WTC11 (cell line): ENCODE measurements around the gene MRPL34. TPM values are rescaled to one million over a fixed set of nuclear protein-coding genes. Genes with fewer than 3 reads are reported as not detected.

Experiments used
- ATAC-seq: fragments of 200-7000 bp; cut with Tn5 transposase; 2 replicates; pipeline ENCODE4 v1.10.0; 2021; ENCODE audit warnings: mild to moderate bottlenecking, moderate library complexity
- CTCF ChIA-PET: fragments of 300-600 bp; sonication (Branson Sonifier 250); formaldehyde crosslinking; loops from one replicate; lab custom pipeline; 2021; ENCODE audit warnings: antibody characterized with exemption; lab: Charles Lee
- POLR2A ChIA-PET: fragments of 350-600 bp; sonication (Branson Sonifier 250); formaldehyde crosslinking; loops from one replicate; lab custom pipeline; 2021; ENCODE audit warnings: antibody characterized with exemption; lab: Charles Lee
- DNase-seq: peaks from one replicate; pipeline ENCODE4 v3.0.0; 2021; ENCODE audit warnings: low spot score
- H3K27ac Mint-ChIP-seq: 2 replicates; pipeline ENCODE4 v1.8.0; 2021; ENCODE audit warnings: mixed read lengths
- H3K27me3 Mint-ChIP-seq: 2 replicates; pipeline ENCODE4 v1.8.0; 2021; ENCODE audit warnings: low read depth, mild to moderate bottlenecking, moderate library complexity, mixed read lengths
- H3K36me3 Mint-ChIP-seq: 2 replicates; pipeline ENCODE4 v1.8.0; 2021; ENCODE audit warnings: mixed read lengths
- H3K4me1 Mint-ChIP-seq: 2 replicates; pipeline ENCODE4 v1.8.0; 2022; ENCODE audit warnings: mixed read lengths
- H3K4me3 Mint-ChIP-seq: 2 replicates; pipeline ENCODE4 v1.8.0; 2021; ENCODE audit warnings: mild to moderate bottlenecking, moderate library complexity, mixed read lengths
- H3K9me3 Mint-ChIP-seq: 2 replicates; pipeline ENCODE4 v1.8.0; 2021; ENCODE audit warnings: mixed read lengths
- ARID4B ChIP-seq: sonication (generic); formaldehyde crosslinking; IDR thresholded peaks from 2 replicates; pipeline ENCODE4 v1.8.0; 2023; ENCODE audit warnings: missing genetic modification reagents, mild to moderate bottlenecking, borderline replicate concordance
- ATF1 ChIP-seq: sonication (generic); formaldehyde crosslinking; IDR thresholded peaks from 2 replicates; pipeline ENCODE4 v1.8.1; 2023; ENCODE audit warnings: mild to moderate bottlenecking, moderate library complexity, missing genetic modification reagents
- CDX4 ChIP-seq: fragments of 250-450 bp; sonication (Bioruptor Pico); IDR thresholded peaks from 2 replicates; pipeline ENCODE4 v1.9.0; 2021; ENCODE audit warnings: moderate library complexity, mild to moderate bottlenecking, inconsistent platforms, borderline replicate concordance
- EMX1 ChIP-seq: fragments of 250-450 bp; sonication (Bioruptor Pico); IDR thresholded peaks from 2 replicates; pipeline ENCODE4 v1.8.0; 2021; ENCODE audit warnings: mild to moderate bottlenecking
- FOXJ3 ChIP-seq: sonication (generic); formaldehyde crosslinking; IDR thresholded peaks from 2 replicates; pipeline ENCODE4 v1.9.0; 2021; ENCODE audit warnings: missing genetic modification reagents, mild to moderate bottlenecking, borderline replicate concordance
- FOXP1 ChIP-seq: sonication (generic); formaldehyde crosslinking; IDR thresholded peaks from 2 replicates; pipeline ENCODE4 v1.8.0; 2022; ENCODE audit warnings: missing genetic modification reagents, mild to moderate bottlenecking, moderate library complexity, borderline replicate concordance
- KAT7 ChIP-seq: sonication (generic); formaldehyde crosslinking; IDR thresholded peaks from 2 replicates; pipeline ENCODE4 v1.8.1; 2023; ENCODE audit warnings: missing genetic modification reagents, mild to moderate bottlenecking, borderline replicate concordance
- NFATC4 ChIP-seq: fragments of 250-450 bp; sonication (Bioruptor Pico); IDR thresholded peaks from 2 replicates; pipeline ENCODE4 v1.9.0; 2021; ENCODE audit warnings: mild to moderate bottlenecking
- NFYB ChIP-seq: sonication (generic); formaldehyde crosslinking; conservative IDR thresholded peaks from 2 replicates; pipeline ENCODE4 v1.8.0; 2022; ENCODE audit warnings: low read depth, missing genetic modification reagents
- PRRX2 ChIP-seq: fragments of 250-450 bp; sonication (Bioruptor Pico); IDR thresholded peaks from 2 replicates; pipeline ENCODE4 v1.8.0; 2021; ENCODE audit warnings: mild to moderate bottlenecking
- SMAD4 ChIP-seq: sonication (generic); formaldehyde crosslinking; IDR thresholded peaks from 2 replicates; pipeline ENCODE4 v1.8.0; 2022; ENCODE audit warnings: mild to moderate bottlenecking, missing genetic modification reagents
- SP1 ChIP-seq: sonication (generic); formaldehyde crosslinking; conservative IDR thresholded peaks from 2 replicates; pipeline ENCODE4 v1.8.1; 2022; ENCODE audit warnings: missing genetic modification reagents
- STAT6 ChIP-seq: sonication (generic); formaldehyde crosslinking; conservative IDR thresholded peaks from 2 replicates; pipeline ENCODE4 v1.8.1; 2023; ENCODE audit warnings: mild to moderate bottlenecking, low read depth, missing genetic modification reagents, moderate library complexity
- ZNF121 ChIP-seq: sonication (generic); formaldehyde crosslinking; IDR thresholded peaks from 2 replicates; pipeline ENCODE4 v1.8.0; 2023; ENCODE audit warnings: missing genetic modification reagents
- ZNF281 ChIP-seq: sonication (generic); formaldehyde crosslinking; IDR thresholded peaks from 2 replicates; pipeline ENCODE4 v1.8.0; 2023; ENCODE audit warnings: mild to moderate bottlenecking, missing genetic modification reagents
- ZNF416 ChIP-seq: fragments of 250-450 bp; sonication (Bioruptor Pico); IDR thresholded peaks from 2 replicates; pipeline ENCODE4 v1.9.0; 2021; ENCODE audit warnings: mild to moderate bottlenecking, inconsistent platforms
- ZNF423 ChIP-seq: fragments of 250-450 bp; sonication (Bioruptor Pico); IDR thresholded peaks from 2 replicates; pipeline ENCODE4 v2.1.2; 2022; ENCODE audit warnings: mild to moderate bottlenecking, moderate library complexity
- total RNA-seq: library from RNA; stranded (reverse); gene quantifications from 3 replicates; pipeline ENCODE4 v1.2.3, GENCODE V29; 2021
- TF ChIP-seq, protein P1 (sequence below): sonication (generic); formaldehyde crosslinking; IDR thresholded peaks from 2 replicates; pipeline ENCODE4 v1.8.0; 2022; ENCODE audit warnings: mild to moderate bottlenecking, missing genetic modification reagents
- TF ChIP-seq, protein P2 (sequence below): sonication (generic); formaldehyde crosslinking; IDR thresholded peaks from 2 replicates; pipeline ENCODE4 v1.8.1; 2022; ENCODE audit warnings: mild to moderate bottlenecking, missing genetic modification reagents, moderate library complexity, borderline replicate concordance
- TF ChIP-seq, protein P3 (sequence below): fragments of 250-450 bp; sonication (Bioruptor Pico); IDR thresholded peaks from 2 replicates; pipeline ENCODE4 v1.8.0; 2021; ENCODE audit warnings: mild to moderate bottlenecking

Gene MRPL34
- total RNA-seq, 1 experiment from 2014 or later = 130 TPM

DNA sequence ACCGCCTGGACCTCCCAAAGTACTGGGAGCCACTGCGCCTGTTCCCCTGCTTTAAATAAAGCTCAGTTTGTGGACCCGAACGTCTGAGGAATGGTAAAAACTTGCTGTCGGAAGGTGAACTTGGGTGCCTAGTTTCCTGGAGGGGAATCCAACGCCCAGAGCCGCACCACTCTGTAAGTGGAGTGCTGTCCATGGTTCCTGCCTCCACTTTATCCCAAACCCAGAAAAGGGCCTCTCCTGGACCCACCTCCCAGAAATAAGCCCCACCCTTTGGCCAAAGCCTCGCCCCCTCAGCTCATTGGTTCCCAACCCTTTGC, 26.6 kb downstream of the MRPL34 start (continued):
- TF ChIP-seq EMX1 = no peak

DNA sequence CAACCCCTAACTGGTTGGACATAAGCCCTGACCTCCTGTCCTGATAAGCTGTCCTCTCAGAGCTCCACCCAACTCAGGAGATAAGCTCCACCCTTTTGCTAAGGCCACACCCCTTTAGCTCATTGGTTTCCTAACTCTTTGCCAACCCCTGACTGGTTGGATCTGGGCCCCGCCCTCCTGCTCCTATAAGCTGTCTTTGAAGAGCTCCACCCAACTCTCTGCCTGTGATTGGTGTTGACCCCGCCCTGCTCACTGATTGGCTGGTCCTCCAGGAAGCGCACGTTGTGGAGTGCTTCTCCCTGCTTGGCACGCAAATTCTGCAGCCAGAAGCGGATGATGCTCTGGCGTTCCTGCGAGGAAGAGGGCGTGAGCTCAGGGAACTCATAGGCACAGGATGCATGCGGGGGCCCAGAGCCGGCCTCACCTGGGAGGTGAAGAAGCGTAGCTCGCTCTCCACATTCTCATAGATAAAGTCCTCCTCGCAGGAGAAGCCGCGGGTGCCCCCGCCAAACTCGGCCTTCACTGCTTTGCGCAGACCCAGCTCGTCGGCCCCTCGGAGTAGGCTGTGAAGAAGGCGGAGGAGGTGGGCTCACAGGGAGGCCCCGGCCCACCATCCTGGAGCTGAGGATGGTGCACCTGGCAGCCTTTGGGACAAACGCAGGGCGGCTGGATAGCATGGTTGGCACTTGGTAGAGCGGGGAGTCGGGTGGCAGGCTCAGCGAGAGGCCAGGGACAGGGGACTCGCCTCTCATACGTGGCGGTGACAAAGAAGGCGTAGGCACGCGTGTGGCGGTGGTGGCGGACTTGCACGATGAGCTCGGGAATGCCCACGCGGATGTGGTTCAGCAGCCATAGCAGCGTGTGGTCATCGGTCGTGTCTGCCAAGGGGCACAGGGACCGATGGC, 27.3 kb downstream of the MRPL34 start:
- ChIA-PET CTCF (interaction anchor here (0.6 to 3.7 kb wide), 18 partner anchors 9 to 382 kb away, joined by 3 to 27 read pairs (median 4); partner anchors contain the start of genes ABHD8, BABAM1, CCDC194 and DDA1), POLR2A (interaction anchor here (0.7 to 1.9 kb wide), 7 partner anchors 24 to 97 kb away, joined by 3 to 11 read pairs (median 5); partner anchors contain the start of genes BABAM1 and MRPL34)
- H3K4me3 Mint-ChIP-seq = peak overlapping the region; percentile 56
- DNase-seq = peak; percentile 90
- H3K9me3 Mint-ChIP-seq = peaks cover 5% of the 10 kb centered on the region
- H3K4me1 Mint-ChIP-seq = peaks cover 25% of the 10 kb centered on the region
- peaks cover 11% of the 10 kb centered on the region for H3K36me3 Mint-ChIP-seq
- peak; percentile 8 for ATAC-seq
- 0 out of 2 replicates have a peak overlapping the region, but pooled peaks have one; percentile 60 for H3K27ac Mint-ChIP-seq
- H3K27me3 Mint-ChIP-seq = peaks cover 5% of the 10 kb centered on the region
- TF ChIP-seq ARID4B (CRISPR knock-in tag) (no peak), ZNF423 (CRISPR knock-in tag) (no peak), FOXP1 (CRISPR knock-in tag) (peak; percentile 68; the same call in 1 of the 2 replicates), NFYB (CRISPR knock-in tag) (peak; percentile 89), SP1 (CRISPR knock-in tag) (0 out of 2 replicates have a peak, but pooled peaks have one; percentile 43), ZNF281 (CRISPR knock-in tag) (no peak), ATF1 (CRISPR knock-in tag) (no peak), STAT6 (no peak), PRRX2 (CRISPR knock-in tag) (no peak), NFATC4 (CRISPR knock-in tag) (no peak), FOXJ3 (CRISPR knock-in tag) (no peak), ZNF121 (CRISPR knock-in tag) (peak; percentile 9; the same call in 1 of the 2 replicates), SMAD4 (no peak), CDX4 (CRISPR knock-in tag) (no peak), ZNF416 (CRISPR knock-in tag) (no peak), KAT7 (CRISPR knock-in tag) (no peak)
- TF ChIP-seq, protein P1, sequence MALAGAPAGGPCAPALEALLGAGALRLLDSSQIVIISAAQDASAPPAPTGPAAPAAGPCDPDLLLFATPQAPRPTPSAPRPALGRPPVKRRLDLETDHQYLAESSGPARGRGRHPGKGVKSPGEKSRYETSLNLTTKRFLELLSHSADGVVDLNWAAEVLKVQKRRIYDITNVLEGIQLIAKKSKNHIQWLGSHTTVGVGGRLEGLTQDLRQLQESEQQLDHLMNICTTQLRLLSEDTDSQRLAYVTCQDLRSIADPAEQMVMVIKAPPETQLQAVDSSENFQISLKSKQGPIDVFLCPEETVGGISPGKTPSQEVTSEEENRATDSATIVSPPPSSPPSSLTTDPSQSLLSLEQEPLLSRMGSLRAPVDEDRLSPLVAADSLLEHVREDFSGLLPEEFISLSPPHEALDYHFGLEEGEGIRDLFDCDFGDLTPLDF = no peak
- TF ChIP-seq, protein P2, sequence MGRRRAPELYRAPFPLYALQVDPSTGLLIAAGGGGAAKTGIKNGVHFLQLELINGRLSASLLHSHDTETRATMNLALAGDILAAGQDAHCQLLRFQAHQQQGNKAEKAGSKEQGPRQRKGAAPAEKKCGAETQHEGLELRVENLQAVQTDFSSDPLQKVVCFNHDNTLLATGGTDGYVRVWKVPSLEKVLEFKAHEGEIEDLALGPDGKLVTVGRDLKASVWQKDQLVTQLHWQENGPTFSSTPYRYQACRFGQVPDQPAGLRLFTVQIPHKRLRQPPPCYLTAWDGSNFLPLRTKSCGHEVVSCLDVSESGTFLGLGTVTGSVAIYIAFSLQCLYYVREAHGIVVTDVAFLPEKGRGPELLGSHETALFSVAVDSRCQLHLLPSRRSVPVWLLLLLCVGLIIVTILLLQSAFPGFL (CRISPR knock-in tag) = no peak
- TF ChIP-seq, protein P3, sequence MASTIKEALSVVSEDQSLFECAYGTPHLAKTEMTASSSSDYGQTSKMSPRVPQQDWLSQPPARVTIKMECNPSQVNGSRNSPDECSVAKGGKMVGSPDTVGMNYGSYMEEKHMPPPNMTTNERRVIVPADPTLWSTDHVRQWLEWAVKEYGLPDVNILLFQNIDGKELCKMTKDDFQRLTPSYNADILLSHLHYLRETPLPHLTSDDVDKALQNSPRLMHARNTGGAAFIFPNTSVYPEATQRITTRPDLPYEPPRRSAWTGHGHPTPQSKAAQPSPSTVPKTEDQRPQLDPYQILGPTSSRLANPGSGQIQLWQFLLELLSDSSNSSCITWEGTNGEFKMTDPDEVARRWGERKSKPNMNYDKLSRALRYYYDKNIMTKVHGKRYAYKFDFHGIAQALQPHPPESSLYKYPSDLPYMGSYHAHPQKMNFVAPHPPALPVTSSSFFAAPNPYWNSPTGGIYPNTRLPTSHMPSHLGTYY (CRISPR knock-in tag) = no peak
